Subcutaneous adipose tissue (tissue), 4 donors: Measurements from ENCODE around the gene TTYH3. TPM values are rescaled to one million over a fixed set of nuclear protein-coding genes. Genes with fewer than 3 reads are reported as not detected.

Experiments used
- CTCF ChIP-seq: fragments of 450-650 bp; IDR thresholded peaks from one replicate; pipeline ENCODE4 v1.5.1; 2016; ENCODE audit warnings: low read depth, mild to moderate bottlenecking, control low read depth, antibody characterized with exemption, moderate library complexity
- total RNA-seq, 4 donors: library from RNA; depleted of rRNA; stranded (reverse); fragments of >200 nt; gene quantifications; one replicate each; pipeline ENCODE4 v1.1.0, GENCODE V29; 2016

The TTYH3 gene
- total RNA-seq, 4 donors from 2014 or later = 16.0 to 45.4 (median 21.5) TPM

GRCh38 chr7:2689951-2690705 lies 58.3 kb downstream of the TTYH3 start:
- TF ChIP-seq CTCF = no peak

- TF ChIP-seq CTCF = no peak
Observed at GRCh38 chr7:2691011-2691707, 59.4 kb downstream of the TTYH3 start.

DNA sequence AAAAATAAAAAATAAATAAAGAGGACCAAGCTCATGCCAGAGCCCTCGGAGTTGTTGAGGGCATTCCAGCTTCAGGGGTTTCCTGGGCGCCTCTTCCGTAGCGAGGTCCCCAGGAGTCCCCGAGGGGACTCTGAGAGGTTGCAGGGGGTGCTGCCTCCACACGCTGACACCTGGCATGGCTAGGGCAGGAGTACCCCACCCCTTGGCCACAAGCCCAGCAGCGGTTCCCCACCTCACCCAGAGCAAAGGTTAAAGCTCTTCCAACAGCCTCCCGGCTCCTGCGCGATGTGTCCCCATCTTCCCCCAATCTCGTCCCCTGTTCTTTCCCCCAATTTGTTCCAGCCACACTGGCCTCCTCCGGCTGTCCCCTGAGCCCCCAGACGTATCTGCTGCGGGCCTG lies 60.8 kb downstream of the TTYH3 start:
- no peak for TF ChIP-seq CTCF

GRCh38 chr7:2698581-2699288 lies 66.9 kb downstream of the TTYH3 start:
- no peak for TF ChIP-seq CTCF

- TF ChIP-seq CTCF = no peak
Observed at GRCh38 chr7:2699289-2699620, 67.5 kb downstream of the TTYH3 start.

- no peak for TF ChIP-seq CTCF
Observed at GRCh38 chr7:2700141-2700850, 68.5 kb downstream of the TTYH3 start.
